HG02571 (cell line): ENCODE measurements around the gene GALNT14.

Experiments
- ATAC-seq: cut with Tn5 transposase; IDR thresholded peaks from one replicate; pipeline ENCODE4 v1.9.1; 2021; ENCODE audit warnings: mild to moderate bottlenecking, moderate library complexity; ENCODE audit not compliant: unreplicated experiment

The GALNT14 gene

GRCh38 chr2:31016648-31017047, 121.6 kb downstream of the GALNT14 start:
- ATAC-seq, result no peak

- no peak for ATAC-seq
Measured at GRCh38 chr2:31014516-31014915, 123.7 kb downstream of the GALNT14 start.

- no peak for ATAC-seq
Measured at GRCh38 chr2:31013301-31013700, 124.9 kb downstream of the GALNT14 start.

- ATAC-seq, result no peak
Measured at GRCh38 chr2:31012406-31012805, 125.8 kb downstream of the GALNT14 start.

GRCh38 chr2:31011587-31011986, 126.7 kb downstream of the GALNT14 start:
- ATAC-seq, result no peak

GRCh38 chr2:31008561-31009114, 129.6 kb downstream of the GALNT14 start:
- no peak for ATAC-seq

- no peak for ATAC-seq
Measured at GRCh38 chr2:31004257-31004656, 134.0 kb downstream of the GALNT14 start.

- no peak for ATAC-seq
Measured at GRCh38 chr2:31003749-31004148, 134.5 kb downstream of the GALNT14 start.

GRCh38 chr2:31002537-31003150, 135.6 kb downstream of the GALNT14 start:
- no peak for ATAC-seq

GRCh38 chr2:31000970-31001369, 137.3 kb downstream of the GALNT14 start:
- no peak for ATAC-seq

GRCh38 chr2:30998672-30999071, 139.6 kb downstream of the GALNT14 start:
- no peak for ATAC-seq

- no peak for ATAC-seq
Measured at GRCh38 chr2:30997979-30998378, 140.3 kb downstream of the GALNT14 start.

GRCh38 chr2:30994227-30995056, 143.8 kb downstream of the GALNT14 start:
- no peak for ATAC-seq

GRCh38 chr2:30992781-30993180, 145.5 kb downstream of the GALNT14 start:
- ATAC-seq, result no peak

GRCh38 chr2:30990671-30991070, 147.6 kb downstream of the GALNT14 start:
- no peak for ATAC-seq

GRCh38 chr2:30990176-30990575, 148.1 kb downstream of the GALNT14 start:
- ATAC-seq, result no peak

- no peak for ATAC-seq
Measured at GRCh38 chr2:30989746-30990145, 148.5 kb downstream of the GALNT14 start.

- ATAC-seq, result no peak
Measured at GRCh38 chr2:30987566-30987965, 150.7 kb downstream of the GALNT14 start.

- no peak for ATAC-seq
Measured at GRCh38 chr2:30986231-30986580, 152.0 kb downstream of the GALNT14 start.

- ATAC-seq, result no peak
Measured at GRCh38 chr2:30985493-30986230, 152.6 kb downstream of the GALNT14 start.

GRCh38 chr2:30984148-30984547, 154.1 kb downstream of the GALNT14 start:
- ATAC-seq, result no peak

GRCh38 chr2:30981510-30981909, 156.7 kb downstream of the GALNT14 start:
- ATAC-seq, result no peak
